ENCODE results near the gene PLVAP.

PLVAP gene

DNA sequence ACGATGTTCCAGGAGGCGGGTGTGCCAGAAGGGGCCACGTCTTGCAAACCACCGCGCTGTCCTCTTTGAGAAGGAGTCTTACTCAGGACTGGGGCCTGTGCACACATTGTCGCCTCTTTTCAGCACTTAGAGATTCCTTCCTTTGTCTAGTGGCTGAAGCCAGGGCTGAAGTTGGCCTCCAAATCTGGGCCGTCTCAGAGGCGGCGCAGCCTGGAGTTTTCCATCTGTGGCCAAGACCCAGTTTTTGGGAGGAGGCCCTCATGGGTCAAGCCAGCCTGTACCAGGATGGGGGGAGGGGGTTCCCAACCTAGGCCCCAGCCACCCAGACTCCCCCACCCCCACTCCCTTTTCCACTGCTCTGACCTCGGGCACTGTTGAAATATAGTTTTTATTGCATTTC, 54.3 kb downstream of the PLVAP start:
- no peak for DNase-seq (ENCODE audit: low spot score)

GRCh38 chr19:17321655-17322489, 55.3 kb downstream of the PLVAP start:
- no peak for DNase-seq (ENCODE audit: low spot score)

- no peak for DNase-seq (ENCODE audit: low spot score)
These were observed 56.7 kb downstream of the PLVAP start for GRCh38 chr19:17320435-17320834.

DNA sequence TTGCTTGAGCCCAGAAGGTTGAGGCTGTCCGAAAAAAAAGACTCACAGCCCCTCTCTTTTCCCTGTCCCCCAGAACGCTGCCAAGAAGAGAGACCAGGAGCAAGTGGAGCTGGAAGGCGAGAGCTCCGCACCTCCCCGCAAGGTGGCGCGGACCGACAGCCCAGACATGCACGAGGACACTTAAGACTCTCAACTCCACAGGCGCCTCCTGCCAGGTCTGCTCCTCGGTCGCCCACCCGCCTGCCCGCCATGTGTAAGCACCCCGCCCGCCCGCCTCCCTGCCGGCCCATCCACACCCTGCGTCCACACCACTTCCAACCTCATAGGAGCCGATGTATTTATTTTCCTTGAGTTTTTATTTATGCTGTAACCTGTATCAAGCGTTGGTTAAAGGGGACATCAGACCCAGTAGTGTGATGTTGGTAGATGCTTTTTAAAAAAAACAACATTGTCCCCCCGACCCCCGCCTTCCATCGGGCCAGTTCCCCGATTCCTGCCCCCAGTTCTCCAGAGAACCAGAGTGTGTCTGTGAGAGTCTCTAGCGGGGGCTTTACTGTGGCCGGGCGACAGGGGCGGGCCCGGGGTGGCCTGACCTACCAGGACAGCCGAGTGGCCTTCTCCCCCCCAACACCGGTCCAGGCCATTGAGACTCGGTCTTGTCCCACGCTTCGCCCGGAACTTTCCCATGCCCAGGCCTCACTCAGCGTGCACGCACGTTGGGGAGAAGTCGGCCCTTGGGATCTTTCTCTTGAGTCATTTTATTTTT, 57.5 kb downstream of the PLVAP start:
- no peak for DNase-seq (ENCODE audit: low spot score)

- no peak for DNase-seq (ENCODE audit: low spot score)
These were observed 58.2 kb downstream of the PLVAP start for GRCh38 chr19:17318966-17319365.

DNA sequence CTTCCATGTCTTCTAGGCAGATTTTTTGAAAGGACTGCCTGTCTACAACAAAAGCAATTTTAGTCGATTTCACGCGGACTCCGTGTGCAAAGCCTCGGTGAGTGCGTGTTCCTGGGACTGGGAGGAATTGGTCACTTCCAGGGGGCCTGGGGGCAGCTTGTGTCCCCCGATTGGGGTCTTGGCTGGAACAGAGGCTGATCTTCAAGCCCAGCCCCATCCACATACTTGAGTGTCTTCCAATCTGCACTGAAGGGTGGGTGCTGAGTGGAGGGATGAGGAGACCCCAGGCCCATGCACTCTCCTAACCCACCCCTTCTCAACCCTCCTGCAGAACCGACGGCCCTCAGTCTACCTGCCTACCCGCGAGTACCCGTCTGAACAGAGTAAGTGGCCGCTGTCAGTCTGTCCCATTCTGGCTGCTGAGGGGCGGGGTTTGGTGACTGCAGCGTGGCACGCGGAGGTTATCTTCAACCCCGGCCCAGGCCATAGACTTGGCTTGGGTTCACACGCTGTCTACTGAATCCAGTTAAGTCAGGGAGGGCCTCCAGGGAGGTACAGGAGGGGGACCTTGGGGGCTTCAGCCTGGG, 63.0 kb downstream of the PLVAP start:
- no peak for DNase-seq (ENCODE audit: low spot score)

GRCh38 chr19:17312189-17313113, 64.7 kb downstream of the PLVAP start:
- no peak for DNase-seq (ENCODE audit: low spot score)

DNA sequence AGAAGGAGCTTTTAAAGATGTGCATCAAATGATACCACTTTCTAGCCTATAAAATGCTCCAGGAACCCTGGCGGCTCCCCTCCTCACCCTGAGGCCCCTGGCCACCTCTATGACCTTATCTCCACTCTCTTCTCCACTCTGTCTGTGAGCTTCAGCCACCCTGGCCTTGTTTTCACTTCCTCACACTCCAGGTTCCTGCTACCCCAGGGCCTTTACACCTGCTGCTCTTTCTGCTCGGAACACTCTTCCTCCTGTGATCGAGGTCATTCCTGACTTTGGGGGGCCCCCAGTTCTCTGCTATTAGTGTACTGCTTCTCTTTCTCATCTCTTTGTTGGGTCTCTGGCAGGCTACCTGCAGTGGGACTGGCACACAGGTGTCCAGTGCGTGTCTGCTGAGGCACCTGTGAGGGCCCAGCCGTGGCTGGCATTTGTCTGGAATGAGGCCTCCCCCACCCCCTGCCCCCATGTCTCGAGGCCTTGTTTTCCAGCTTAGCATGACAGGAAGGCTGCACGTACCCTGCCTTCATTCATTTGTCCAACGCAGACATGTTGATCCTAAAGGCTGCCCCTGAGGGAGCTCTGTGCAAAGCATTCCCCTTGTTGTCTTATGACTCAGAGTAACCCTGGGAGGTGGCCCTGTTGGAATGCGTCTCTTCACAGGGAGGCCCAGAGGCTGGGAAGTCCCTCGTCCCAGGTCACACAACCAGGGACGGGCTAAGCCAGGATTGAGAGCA, 65.5 kb downstream of the PLVAP start:
- DNase-seq (ENCODE audit: low spot score), result no peak

GRCh38 chr19:17309965-17310461, 67.1 kb downstream of the PLVAP start:
- DNase-seq (ENCODE audit: low spot score), result peak; percentile 15

- DNase-seq (ENCODE audit: low spot score), result peak; percentile 100
These were observed 67.8 kb downstream of the PLVAP start, which contains the start of gene DDA1 for GRCh38 chr19:17309198-17309964. Gene DDA1, plus strand, starts transcription at chr19:17309563. Its CDS starts 92 bp downstream, at chr19:17309655.

DNA sequence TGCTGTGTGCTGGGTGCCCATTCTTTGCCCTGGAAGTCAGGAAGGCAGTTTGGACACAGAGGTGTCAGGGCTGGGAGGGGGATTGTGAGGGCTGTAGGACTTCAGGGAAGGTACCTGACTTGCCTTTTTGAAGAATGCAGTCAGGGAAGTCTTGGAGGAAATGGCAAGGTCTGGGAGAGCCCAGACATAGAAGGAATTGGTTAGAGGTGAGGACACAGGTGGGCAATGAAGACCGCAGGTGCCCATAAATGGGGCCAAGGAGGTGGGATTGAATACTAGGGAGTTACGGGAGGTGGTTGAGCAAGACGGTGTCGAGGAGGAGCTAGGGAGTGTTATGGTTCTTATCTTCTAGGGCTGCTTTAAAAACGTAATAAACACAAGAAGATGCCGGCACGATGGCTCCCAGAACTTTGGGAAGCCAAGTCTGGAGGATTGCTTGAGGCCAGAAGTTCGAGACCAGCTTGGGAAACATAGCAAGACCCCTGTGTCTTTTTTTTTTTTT, 69.2 kb downstream of the PLVAP start:
- DNase-seq (ENCODE audit: low spot score), result no peak

GRCh38 chr19:17306285-17306714, 70.8 kb downstream of the PLVAP start:
- no peak for DNase-seq (ENCODE audit: low spot score)

GRCh38 chr19:17305517-17306284, 71.4 kb downstream of the PLVAP start, which contains the start of gene MRPL34:
Gene MRPL34, plus strand, starts transcription at chr19:17305872. Its CDS starts 21 bp downstream, at chr19:17305893.
- peak; percentile 99 for DNase-seq (ENCODE audit: low spot score)

GRCh38 chr19:17305216-17305516, 72.0 kb downstream of the PLVAP start:
- no peak for DNase-seq (ENCODE audit: low spot score)

GRCh38 chr19:17304386-17305215, 72.5 kb downstream of the PLVAP start:
- DNase-seq (ENCODE audit: low spot score), result no peak

DNA sequence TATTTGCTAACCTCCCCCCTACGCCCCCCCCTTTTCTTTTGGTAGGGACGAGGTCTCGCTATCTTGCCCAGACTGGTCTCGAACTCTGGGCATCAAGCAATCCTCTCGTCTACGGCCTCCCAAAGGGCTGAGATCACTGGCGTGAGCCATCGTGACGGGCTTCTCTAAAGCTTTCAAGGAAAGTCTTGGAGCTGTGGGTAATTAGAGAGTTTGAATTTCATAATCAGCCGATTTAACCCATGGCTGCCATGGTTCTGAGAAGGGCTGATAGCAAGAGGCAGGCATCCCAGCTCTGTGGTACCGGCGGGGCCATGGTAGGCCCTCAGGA, 73.2 kb downstream of the PLVAP start:
- DNase-seq (ENCODE audit: low spot score), result no peak

DNA sequence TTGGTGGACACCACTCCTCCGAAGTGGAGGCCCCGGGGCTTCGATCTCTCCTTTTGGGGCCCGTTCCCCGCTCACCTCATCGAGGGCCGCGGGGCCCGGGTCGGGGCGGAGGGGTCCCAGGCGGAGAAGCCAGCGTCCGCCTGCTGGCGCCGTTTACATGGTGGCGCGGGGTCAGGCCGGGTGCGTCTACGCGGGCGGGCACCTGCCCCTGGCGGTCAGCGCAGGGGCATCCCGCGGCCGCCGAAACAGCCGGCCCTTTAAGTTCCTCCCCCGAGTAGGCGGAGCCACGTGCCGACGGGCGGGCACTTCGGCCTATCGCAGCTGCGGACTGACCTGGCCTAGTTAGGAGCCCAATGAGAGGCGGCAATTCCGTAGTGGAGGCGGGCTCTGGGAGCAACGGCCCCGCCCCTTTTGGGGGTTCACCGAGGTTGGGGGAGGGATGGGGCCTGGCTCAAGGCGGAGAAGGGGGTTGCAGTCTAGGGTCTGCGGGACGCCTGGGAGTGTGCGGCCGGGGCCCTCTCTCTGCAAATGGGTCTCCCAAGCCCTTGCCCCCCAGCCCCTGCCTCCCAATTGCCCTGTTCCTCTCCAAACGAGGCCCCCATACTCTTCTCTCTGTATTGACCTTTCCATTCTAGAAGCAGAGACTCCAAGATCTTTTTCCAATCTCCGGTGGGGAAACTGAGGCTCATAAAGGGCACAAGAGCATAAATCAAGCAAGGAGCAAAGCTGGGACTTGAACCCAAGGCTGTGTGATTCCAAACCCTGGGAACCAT, 73.8 kb downstream of the PLVAP start, which contains the start of gene ABHD8:
Gene ABHD8 (minus strand): TSS at position 259 of the 773 bp plus-strand sequence. CDS start 1,809 bp downstream, outside the sequence.
- peak; percentile 95 for DNase-seq (ENCODE audit: low spot score)
